GM12891 (cell line): ENCODE measurements around the gene ASCL4.

Experiments used
- PAX5 ChIP-seq: IDR thresholded peaks from 2 replicates; pipeline ENCODE4 v1.6.1; 2011; ENCODE audit warnings: low read length, moderate library complexity, mild to moderate bottlenecking; ENCODE audit not compliant: insufficient read depth, severe bottlenecking
- POLR2A ChIP-seq: IDR thresholded peaks from 2 replicates; pipeline ENCODE4 v1.6.1; 2011; ENCODE audit warnings: low read depth, low read length, control low read depth
- POLR2AphosphoS5 ChIP-seq: IDR thresholded peaks from 2 replicates; pipeline ENCODE4 v1.6.1; 2011; ENCODE audit warnings: low read depth, low read length, control low read depth
- POU2F2 ChIP-seq: IDR thresholded peaks from 2 replicates; pipeline ENCODE4 v1.6.1; 2011; ENCODE audit warnings: low read depth, mild to moderate bottlenecking, control low read depth, low read length, moderate library complexity
- SPI1 ChIP-seq: IDR thresholded peaks from 2 replicates; pipeline ENCODE4 v1.6.1; 2011; ENCODE audit warnings: low read depth, low read length, control low read depth
- TAF1 ChIP-seq: IDR thresholded peaks from 2 replicates; pipeline ENCODE4 v1.6.1; 2011; ENCODE audit warnings: low read depth, low read length, control low read depth

- no peak for TF ChIP-seq POLR2A
- no peak for TF ChIP-seq TAF1
- no peak for TF ChIP-seq SPI1
- TF ChIP-seq POLR2AphosphoS5: no peak
- TF ChIP-seq POU2F2: no peak
- no peak for TF ChIP-seq PAX5
Observed at GRCh38 chr12:107749083-107749482, 25.4 kb upstream of the ASCL4 start.
